K562 (cell line): ENCODE results near the gene NMRAL1. TPM values are rescaled to one million over a fixed set of nuclear protein-coding genes. Genes with fewer than 3 reads are reported as not detected.

Experiments used
- ATAC-seq: fragments of 200-7000 bp; cut with Tn5 transposase; 3 replicates; pipeline ENCODE4 v1.9.1; 2020; ENCODE audit warnings: moderate library complexity
- BruUV-seq: library from RNA; stranded (reverse); fragments of 400-500 nt; replicated peaks from 2 replicates; lab custom pipeline; 2021; lab: Mats Ljungman, UMichigan
- CTCF ChIA-PET: fragments of 300-600 bp; formaldehyde crosslinking; extraction: SDS; loops from one replicate; lab custom pipeline; 2021; ENCODE audit warnings: low intra/inter-chr PET ratio; lab: Yijun Ruan, JAX
- POLR2A ChIA-PET: fragments of 300-600, 350-650 bp; sonication (Branson Sonifier 250); formaldehyde crosslinking; extraction: SDS; loops from one replicate; lab custom pipeline; 2021; ENCODE audit warnings: antibody characterized with exemption, inconsistent platforms; lab: Yijun Ruan, JAX
- DNase-seq, 4 experiments: peaks; one replicate each; pipeline versions ENCODE4 v3.0.0 to v3.0.0-alpha.2; 2011 to 2018; ENCODE audit warnings: low spot score in 3 of 4, mixed read lengths in 3 of 4; ENCODE audit errors: extremely low read depth in 1 of 4
- FAIRE-seq: peaks from 2 replicates; lab custom pipeline; 2011; peaks lifted over from hg19 to GRCh38; lab: Jason Lieb, UNC
- H2AFZ ChIP-seq: 2 replicates; pipeline ENCODE4 v1.6.0; 2011; ENCODE audit warnings: low read depth, low read length, control low read depth, inconsistent platforms
- H3K27ac ChIP-seq: fragments of 200-600 bp; 3 replicates; pipeline ENCODE4 v1.8.0; 2011; ENCODE audit warnings: low read depth, mild to moderate bottlenecking, control low read depth, inconsistent platforms, low read length, moderate library complexity, mixed read lengths; ENCODE audit errors: extremely low read depth
- H3K27me3 ChIP-seq, 2 experiments: fragments of 300-600 bp in 1 of 2; 2 replicates in 1 of 2; 3 replicates in 1 of 2; pipeline versions ENCODE4 v1.6.0 to v1.8.0; 2011; ENCODE audit warnings: inconsistent platforms in 2 of 2, low read length in 2 of 2, mild to moderate bottlenecking in 1 of 2, mixed read lengths in 1 of 2, moderate library complexity in 1 of 2; ENCODE audit not compliant: control insufficient read depth in 2 of 2, insufficient read depth in 2 of 2
- H3K36me3 ChIP-seq: fragments of 300-600 bp; 3 replicates; pipeline ENCODE4 v1.8.0; 2011; ENCODE audit warnings: mild to moderate bottlenecking, low read length, inconsistent platforms; ENCODE audit not compliant: control insufficient read depth, insufficient read depth
- H3K4me1 ChIP-seq, 2 experiments: fragments of 200-600 bp in 1 of 2; replicated peaks in 1 of 2; 2 replicates in 1 of 2; 3 replicates in 1 of 2; pipeline versions ENCODE4 v1.5.1 to v1.8.0; 2011; ENCODE audit warnings: inconsistent platforms in 2 of 2, low read length in 2 of 2, mild to moderate bottlenecking in 1 of 2, mixed read lengths in 1 of 2, moderate library complexity in 1 of 2; ENCODE audit not compliant: control insufficient read depth in 2 of 2, insufficient read depth in 2 of 2
- H3K4me2 ChIP-seq: 2 replicates; pipeline ENCODE4 v1.6.1; 2011; ENCODE audit warnings: low read length, control low read depth, inconsistent platforms, mixed read lengths; ENCODE audit not compliant: insufficient read depth
- H3K4me3 ChIP-seq: fragments of 200-600 bp; sonication (generic), shearing (Covaris generic); 2 replicates; pipeline ENCODE4 v1.5.1; 2016; ENCODE audit warnings: control low read depth, inconsistent platforms
- H3K79me2 ChIP-seq: fragments of 200-600 bp; 3 replicates; pipeline ENCODE4 v1.8.0; 2011; ENCODE audit warnings: low read length, inconsistent platforms; ENCODE audit not compliant: control insufficient read depth, insufficient read depth
- H3K9ac ChIP-seq, 2 experiments: 2 replicates each; pipeline versions ENCODE4 v1.6.0 to v1.6.1; 2011; ENCODE audit warnings: low read depth in 2 of 2, low read length in 2 of 2, control low read depth in 1 of 2, inconsistent platforms in 1 of 2, mild to moderate bottlenecking in 1 of 2, mixed read lengths in 1 of 2; ENCODE audit not compliant: insufficient read depth in 1 of 2
- H3K9me1 ChIP-seq: one replicate; pipeline ENCODE4 v1.6.0; 2011; ENCODE audit warnings: inconsistent platforms, mild to moderate bottlenecking, low read length, moderate library complexity; ENCODE audit not compliant: control insufficient read depth, insufficient read depth
- H3K9me3 ChIP-seq: replicated peaks from 2 replicates; pipeline ENCODE4 v1.5.1; 2011; ENCODE audit warnings: low read depth, low read length, inconsistent platforms; ENCODE audit not compliant: control insufficient read depth, insufficient read depth
- H4K20me1 ChIP-seq: replicated peaks from 2 replicates; pipeline ENCODE4 v1.6.1; 2011; ENCODE audit warnings: low read length, inconsistent platforms, mixed read lengths; ENCODE audit not compliant: control insufficient read depth, insufficient read depth
- CCNT2 ChIP-seq: IDR thresholded peaks from 2 replicates; pipeline ENCODE4 v1.6.1; 2011; ENCODE audit warnings: borderline replicate concordance, low read depth, mild to moderate bottlenecking, moderate library complexity, mixed read lengths, low read length; ENCODE audit not compliant: insufficient read length; ENCODE audit errors: extremely low read depth
- GTF2E2 ChIP-seq: fragments of 200-800 bp; sonication (Bioruptor generic); IDR thresholded peaks from 2 replicates; pipeline ENCODE4 v1.6.1; 2016; ENCODE audit warnings: missing genetic modification characterization, missing compliant biosample characterization
- KDM5B ChIP-seq: fragments of 200-600 bp; sonication (generic); IDR thresholded peaks from 2 replicates; pipeline ENCODE4 v1.6.1; 2012; ENCODE audit warnings: low read depth, mild to moderate bottlenecking, moderate library complexity, low read length, control low read depth, inconsistent platforms; ENCODE audit not compliant: insufficient replicate concordance
- MCM2 ChIP-seq: fragments of 450-650 bp; IDR thresholded peaks from 2 replicates; pipeline ENCODE4 v1.6.1; 2017; ENCODE audit warnings: low read depth, mild to moderate bottlenecking
- MYNN ChIP-seq, 2 experiments: sonication (generic); formaldehyde crosslinking in 1 of 2; IDR thresholded peaks; 2 replicates each; pipeline versions ENCODE4 v1.5.0 to v1.6.1; 2016 to 2020; ENCODE audit warnings: antibody characterized with exemption in 1 of 2, missing genetic modification reagents in 1 of 2
- NFIX ChIP-seq: fragments of 250-450 bp; sonication (Bioruptor Pico); IDR thresholded peaks from 2 replicates; pipeline ENCODE4 v1.4.0; 2020; ENCODE audit warnings: low read depth, mild to moderate bottlenecking, moderate library complexity
- NONO ChIP-seq, 2 experiments: fragments of 200-400 bp in 1 of 2; fragments of 450-650 bp in 1 of 2; formaldehyde crosslinking in 1 of 2; IDR thresholded peaks; 2 replicates each; pipeline ENCODE4 v1.6.1; 2017; ENCODE audit warnings: low read depth in 2 of 2, mild to moderate bottlenecking in 2 of 2, moderate library complexity in 2 of 2, low read length in 1 of 2
- PHF20 ChIP-seq: fragments of 450-650 bp; IDR thresholded peaks from 2 replicates; pipeline ENCODE4 v1.6.1; 2018; ENCODE audit not compliant: partially characterized antibody
- POLR3A ChIP-seq: IDR thresholded peaks from 2 replicates; pipeline ENCODE4 v1.6.1; 2011; ENCODE audit warnings: borderline replicate concordance, mild to moderate bottlenecking, moderate library complexity; ENCODE audit not compliant: insufficient read length, insufficient read depth; ENCODE audit errors: extremely low read depth
- SP2 ChIP-seq: IDR thresholded peaks from 2 replicates; pipeline ENCODE4 v1.6.1; 2011; ENCODE audit warnings: mild to moderate bottlenecking, low read depth, low read length, moderate library complexity; ENCODE audit not compliant: poor library complexity, severe bottlenecking; ENCODE audit errors: extremely low read depth
- ZEB2 ChIP-seq: fragments of 450-650 bp; IDR thresholded peaks from 2 replicates; pipeline ENCODE4 v1.6.1; 2016
- ZFX ChIP-seq: sonication (generic); formaldehyde crosslinking; IDR thresholded peaks from 2 replicates; pipeline ENCODE4 v1.8.0; 2022; ENCODE audit warnings: mild to moderate bottlenecking, missing genetic modification reagents, moderate library complexity
- WGBS: fragments of 100-300 bp; shearing (Covaris generic); methylation state at CpG from one replicate; pipeline ENCODE4 v1.1.6; 2016; ENCODE audit warnings: low coverage, mixed read lengths; ENCODE audit not compliant: insufficient coverage; ENCODE audit errors: missing lambda C conversion rate; 5-methylcytosine and 5-hydroxymethylcytosine counted together
- in situ Hi-C: fragments of 300-500 bp; cut with MboI; formaldehyde crosslinking; loops from 4 replicates; pipeline ENCODE4 v1.15.0; 2018; ENCODE audit warnings: inconsistent platforms, mixed read lengths
- intact Hi-C: fragments of 100-400 bp; cut with micrococcal nuclease; formaldehyde crosslinking; loops from 2 replicates; pipeline ENCODE4 v1.14.2; 2022
- polyA plus RNA-seq, 8 experiments: library from polyadenylated mRNA; depleted of rRNA in 4 of 8; stranded (reverse) in 5 of 8; unstranded in 3 of 8; fragments of >200 nt; fragmentation: Nextera tagmentation in 2 of 8; fragmentation: Illumina TruSeq in 1 of 8; extraction: Ambion mirVana in 2 of 8; extraction: Trizol in 1 of 8; gene quantifications; 2 replicates each; pipeline versions ENCODE4 v1.2.1 to v1.2.3, GENCODE V29; 2011 to 2014; ENCODE audit warnings: inconsistent platforms in 1 of 8, missing spikeins in 1 of 8
- total RNA-seq, 7 experiments: library from RNA; depleted of rRNA in 6 of 7; stranded (reverse); fragments of >200 nt in 6 of 7; fragmentation: Illumina TruSeq in 2 of 7; extraction: Trizol in 2 of 7; gene quantifications; 2 replicates each; pipeline versions ENCODE4 v1.2.1 to v1.2.3, GENCODE V29; 2011 to 2021; ENCODE audit warnings: low replicate concordance in 1 of 7
- TF ChIP-seq, protein P1 (sequence below): sonication (generic); formaldehyde crosslinking; IDR thresholded peaks from 2 replicates; pipeline ENCODE4 v1.8.1; 2023; ENCODE audit warnings: mild to moderate bottlenecking, missing genetic modification reagents, moderate library complexity
- TF ChIP-seq, protein P2 (sequence below): fragments of 250-450 bp; sonication (Bioruptor Pico); IDR thresholded peaks from 2 replicates; pipeline ENCODE4 v1.8.0; 2021; ENCODE audit warnings: moderate library complexity, mild to moderate bottlenecking, inconsistent platforms

The NMRAL1 gene
- total and polyA plus RNA-seq, 9 of the 15 experiments (the other 6 are each of a cell fraction or from before 2014, with no cell fraction given), result 6.3 to 116 (median 63.2) TPM

DNA sequence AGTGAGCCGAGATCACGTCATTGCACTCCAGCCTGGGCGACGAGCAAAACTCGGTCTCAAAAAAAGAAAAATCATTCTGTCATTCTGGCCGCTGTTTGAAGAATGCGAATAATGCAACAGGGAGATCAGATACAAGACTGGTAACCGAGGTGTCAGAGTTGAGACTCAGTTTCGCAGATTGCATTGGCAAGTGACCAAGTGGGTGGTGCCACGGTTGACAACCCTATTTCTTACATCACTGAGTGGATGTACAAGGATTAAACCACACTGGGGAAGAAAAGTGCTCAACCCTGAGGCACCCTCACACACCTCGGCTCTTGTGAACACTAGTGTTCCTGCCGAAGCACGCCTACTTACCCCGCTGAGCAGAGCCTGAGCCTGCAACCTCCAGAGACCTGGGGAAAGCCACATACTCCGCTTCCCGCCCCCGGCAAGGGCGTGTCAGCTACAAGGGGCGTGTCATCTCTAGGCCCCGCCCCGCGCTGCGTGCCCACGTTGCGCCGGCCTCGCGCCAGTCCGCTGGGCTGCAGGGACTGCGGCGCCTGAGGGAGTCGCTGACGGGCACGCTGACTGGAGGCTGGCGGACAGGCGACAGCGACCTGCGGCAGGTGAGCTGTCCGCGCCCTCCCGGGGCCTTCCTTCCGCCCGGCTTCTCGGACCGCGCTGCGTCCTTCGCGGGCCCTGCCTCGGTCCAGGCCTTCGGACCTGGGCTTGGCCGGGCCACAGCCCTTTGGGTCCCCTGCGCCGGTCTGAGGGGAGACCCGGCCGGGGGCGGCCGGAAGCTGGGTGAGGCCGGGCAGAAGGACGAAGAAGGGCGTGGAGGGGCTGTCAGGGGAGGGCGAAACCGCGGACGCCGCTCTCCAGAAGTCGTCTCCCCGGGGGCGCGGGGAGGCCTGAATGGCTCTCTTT, 1.7 kb upstream of the NMRAL1 start, which contains the start of gene HMOX2 (continued):
- TF ChIP-seq CCNT2, result peak; percentile 79
- peak; percentile 89 for TF ChIP-seq KDM5B
- no peak for TF ChIP-seq SP2
- no peak for TF ChIP-seq GTF2E2 (tag)
- TF ChIP-seq, protein P1, sequence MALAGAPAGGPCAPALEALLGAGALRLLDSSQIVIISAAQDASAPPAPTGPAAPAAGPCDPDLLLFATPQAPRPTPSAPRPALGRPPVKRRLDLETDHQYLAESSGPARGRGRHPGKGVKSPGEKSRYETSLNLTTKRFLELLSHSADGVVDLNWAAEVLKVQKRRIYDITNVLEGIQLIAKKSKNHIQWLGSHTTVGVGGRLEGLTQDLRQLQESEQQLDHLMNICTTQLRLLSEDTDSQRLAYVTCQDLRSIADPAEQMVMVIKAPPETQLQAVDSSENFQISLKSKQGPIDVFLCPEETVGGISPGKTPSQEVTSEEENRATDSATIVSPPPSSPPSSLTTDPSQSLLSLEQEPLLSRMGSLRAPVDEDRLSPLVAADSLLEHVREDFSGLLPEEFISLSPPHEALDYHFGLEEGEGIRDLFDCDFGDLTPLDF, result peak; percentile 88
- TF ChIP-seq ZFX (CRISPR knock-in tag), result peak; percentile 80
- TF ChIP-seq, all 486 proteins: peak for 130

DNA sequence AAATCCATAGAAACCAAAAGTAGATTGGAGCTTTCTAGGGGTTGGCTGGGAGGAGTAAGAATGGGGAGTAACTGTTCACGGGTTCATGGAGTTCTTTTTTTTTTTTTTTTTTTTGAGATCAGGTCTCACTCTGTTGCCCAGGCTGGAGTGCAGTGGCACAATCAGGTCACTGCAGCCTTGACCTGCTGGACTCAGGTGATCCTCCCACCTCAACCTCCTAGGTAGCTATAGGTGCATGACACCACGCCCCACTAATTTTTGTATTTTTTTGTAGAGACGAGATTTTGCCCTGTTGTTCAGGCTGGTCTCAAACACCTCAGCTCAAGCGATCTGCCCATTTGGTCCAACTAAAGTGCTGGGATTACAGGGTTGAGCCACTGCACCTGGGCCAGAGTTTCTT, 1.5 kb downstream of the NMRAL1 start:
- no peak for FAIRE-seq
- in situ Hi-C loops, result no loop called here
- Histone ChIP-seq H2AFZ (no peak overlapping the region), H3K79me2 (peaks cover 52% of the 10 kb centered on the region), H3K4me2 (no peak overlapping the region; the same call in 1 of the 2 replicates), H3K27me3 (no peaks in the 10 kb centered on the region), H3K27ac (no peak overlapping the region), H3K36me3 (peaks cover 26% of the 10 kb centered on the region; the same call in 2 of the 3 replicates), H3K9me1 (no peaks in the 10 kb centered on the region), H3K9me3 (no peaks in the 10 kb centered on the region), H3K9ac (peak overlapping the region; percentile 55 to 81; a peak in 2 of 4 replicates), H3K4me1 (peaks cover 11 to 38% of the 10 kb centered on the region in 2 experiments; a peak in 4 of 5 replicates), H3K4me3 (no peak overlapping the region), H4K20me1 (no peaks in the 10 kb centered on the region)
- TF ChIP-seq ZEB2, result 0 out of 2 replicates have a peak, but pooled peaks have one; percentile 15
- TF ChIP-seq MYNN (IDR thresholded peaks at IDR 0.05), result no peak
- TF ChIP-seq MYNN (CRISPR knock-in tag; IDR thresholded peaks at IDR 0.05), result no peak
- no peak for TF ChIP-seq NONO (IDR thresholded peaks at IDR 0.05; ENCODE audit: low read depth in 2 of 2, low read length in 1 of 2)
- no peak for TF ChIP-seq MCM2
- no peak for TF ChIP-seq POLR3A
- no peak for TF ChIP-seq PHF20
- no peak for TF ChIP-seq NFIX (CRISPR knock-in tag)
- TF ChIP-seq, protein P2, sequence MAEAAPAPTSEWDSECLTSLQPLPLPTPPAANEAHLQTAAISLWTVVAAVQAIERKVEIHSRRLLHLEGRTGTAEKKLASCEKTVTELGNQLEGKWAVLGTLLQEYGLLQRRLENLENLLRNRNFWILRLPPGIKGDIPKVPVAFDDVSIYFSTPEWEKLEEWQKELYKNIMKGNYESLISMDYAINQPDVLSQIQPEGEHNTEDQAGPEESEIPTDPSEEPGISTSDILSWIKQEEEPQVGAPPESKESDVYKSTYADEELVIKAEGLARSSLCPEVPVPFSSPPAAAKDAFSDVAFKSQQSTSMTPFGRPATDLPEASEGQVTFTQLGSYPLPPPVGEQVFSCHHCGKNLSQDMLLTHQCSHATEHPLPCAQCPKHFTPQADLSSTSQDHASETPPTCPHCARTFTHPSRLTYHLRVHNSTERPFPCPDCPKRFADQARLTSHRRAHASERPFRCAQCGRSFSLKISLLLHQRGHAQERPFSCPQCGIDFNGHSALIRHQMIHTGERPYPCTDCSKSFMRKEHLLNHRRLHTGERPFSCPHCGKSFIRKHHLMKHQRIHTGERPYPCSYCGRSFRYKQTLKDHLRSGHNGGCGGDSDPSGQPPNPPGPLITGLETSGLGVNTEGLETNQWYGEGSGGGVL (CRISPR knock-in tag), result no peak
- ChIA-PET POLR2A (interaction anchor here (6.6 kb wide), 1 partner anchor 12 kb away, joined by 59 read pairs; no protein-coding TSS in a partner anchor), CTCF (no interaction called here)
- ATAC-seq, result no peak
- DNase-seq, result no peak
- intact Hi-C loops, result no loop called here
- no TSS peak for BruUV-seq
- WGBS, result 36% methylated on average over 4 of the region's 4 CpGs
